Measurements from ENCODE around the gene ANKRD50. TPM values are rescaled to one million over a fixed set of nuclear protein-coding genes. Genes with fewer than 3 reads are reported as not detected.
A peak's percentile ranks its signal among the peaks of the same experiment; 100 is the strongest.

ANKRD50 gene
- total and polyA plus RNA-seq, 2 of the 13 experiments (the other 11 are each of a cell fraction or from before 2014, with no cell fraction given), result 2.4 to 4.4 TPM

DNA sequence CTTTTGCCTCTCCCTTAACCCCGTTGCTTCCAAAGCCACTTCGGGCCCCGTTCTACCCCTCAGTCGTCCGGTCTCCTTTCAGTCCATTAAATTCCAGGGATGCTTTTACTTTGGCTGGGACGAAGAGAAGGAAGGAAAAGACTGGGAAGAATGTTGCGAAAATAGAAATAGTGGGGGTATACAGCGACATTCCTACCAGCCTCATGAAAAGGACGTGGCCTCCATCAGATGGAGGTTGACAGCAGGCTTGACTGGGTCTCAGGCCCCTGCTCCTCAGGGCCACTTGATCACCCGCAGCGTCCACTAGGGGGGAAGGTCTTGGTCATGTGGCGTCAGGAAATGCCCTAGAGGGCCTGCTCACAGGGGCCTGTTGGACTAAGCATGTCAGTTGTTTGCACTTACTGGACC, 657 bp upstream of the ANKRD50 start (continued):
- TF ChIP-seq HOXA5 (CRISPR knock-in tag; IDR thresholded peaks at IDR 0.05) (peak; percentile 68; the same call in 1 of the 2 replicates), SMARCC2 (IDR thresholded peaks at IDR 0.05) (no peak), ZNF124 (CRISPR knock-in tag; IDR thresholded peaks at IDR 0.05) (0 out of 2 replicates have a peak, but pooled peaks have one; percentile 17), FOSL1 (CRISPR knock-in tag; IDR thresholded peaks at IDR 0.05; ENCODE audit: borderline replicate concordance) (no peak), JUNB (CRISPR knock-in tag; IDR thresholded peaks at IDR 0.05; ENCODE audit: borderline replicate concordance) (no peak), SPEN (CRISPR knock-in tag; IDR thresholded peaks at IDR 0.05; ENCODE audit: low read depth) (peak; percentile 31; the same call in 1 of the 2 replicates), TSC22D2 (CRISPR knock-in tag; IDR thresholded peaks at IDR 0.05; ENCODE audit: borderline replicate concordance) (peak; percentile 56; the same call in 1 of the 2 replicates), DNMT3B (CRISPR knock-in tag; conservative IDR thresholded peaks at IDR 0.05) (peak; percentile 80; the same call in 1 of the 2 replicates), ZNF629 (CRISPR knock-in tag; conservative IDR thresholded peaks at IDR 0.05) (peak; percentile 35; the same call in 1 of the 2 replicates), SSRP1 (CRISPR knock-in tag; IDR thresholded peaks at IDR 0.05) (0 out of 2 replicates have a peak, but pooled peaks have one; percentile 40), ETV5 (CRISPR knock-in tag; IDR thresholded peaks at IDR 0.05; ENCODE audit: borderline replicate concordance) (peak; percentile 20; the same call in 1 of the 2 replicates), MEIS1 (CRISPR knock-in tag; IDR thresholded peaks at IDR 0.05; ENCODE audit: borderline replicate concordance) (0 out of 2 replicates have a peak, but pooled peaks have one; percentile 15), ZFY (CRISPR knock-in tag; IDR thresholded peaks at IDR 0.05) (peak; percentile 79), ZNF503 (CRISPR knock-in tag; IDR thresholded peaks at IDR 0.05) (peak; percentile 58; the same call in 1 of the 2 replicates), MED1 (CRISPR knock-in tag; IDR thresholded peaks at IDR 0.05) (peak; percentile 39; the same call in 1 of the 2 replicates), SMAD3 (CRISPR knock-in tag; IDR thresholded peaks at IDR 0.05) (peak; percentile 20; the same call in 1 of the 2 replicates), MAZ (IDR thresholded peaks at IDR 0.05; ENCODE audit: borderline replicate concordance, low read depth, low read length) (no peak), MAZ (CRISPR knock-in tag; IDR thresholded peaks at IDR 0.05; ENCODE audit: low read depth) (0 out of 2 replicates have a peak, but pooled peaks have one; percentile 1), ZNF792 (CRISPR knock-in tag; IDR thresholded peaks at IDR 0.05) (0 out of 2 replicates have a peak, but pooled peaks have one; percentile 23), TGIF2 (CRISPR knock-in tag; IDR thresholded peaks at IDR 0.05) (peak; percentile 59; the same call in 1 of the 2 replicates), NR2F6 (IDR thresholded peaks at IDR 0.05) (no peak), NR2F6 (CRISPR knock-in tag; IDR thresholded peaks at IDR 0.05) (peak; percentile 14; the same call in 1 of the 2 replicates), BRCA1 (CRISPR knock-in tag; IDR thresholded peaks at IDR 0.05) (no peak), ZNF337 (CRISPR knock-in tag; IDR thresholded peaks at IDR 0.05; ENCODE audit: borderline replicate concordance, low read depth) (no peak), ZNF121 (CRISPR knock-in tag; IDR thresholded peaks at IDR 0.05) (peak; percentile 86), ATAD3A (CRISPR knock-in tag; IDR thresholded peaks at IDR 0.05) (no peak), SMC3 (IDR thresholded peaks at IDR 0.05; ENCODE audit: low read length) (peak; percentile 28; the same call in 1 of the 2 replicates), PRPF4 (IDR thresholded peaks at IDR 0.05; ENCODE audit: low read depth, low read length, poor library complexity, severe bottlenecking) (no peak)
- TF ChIP-seq, protein P1, sequence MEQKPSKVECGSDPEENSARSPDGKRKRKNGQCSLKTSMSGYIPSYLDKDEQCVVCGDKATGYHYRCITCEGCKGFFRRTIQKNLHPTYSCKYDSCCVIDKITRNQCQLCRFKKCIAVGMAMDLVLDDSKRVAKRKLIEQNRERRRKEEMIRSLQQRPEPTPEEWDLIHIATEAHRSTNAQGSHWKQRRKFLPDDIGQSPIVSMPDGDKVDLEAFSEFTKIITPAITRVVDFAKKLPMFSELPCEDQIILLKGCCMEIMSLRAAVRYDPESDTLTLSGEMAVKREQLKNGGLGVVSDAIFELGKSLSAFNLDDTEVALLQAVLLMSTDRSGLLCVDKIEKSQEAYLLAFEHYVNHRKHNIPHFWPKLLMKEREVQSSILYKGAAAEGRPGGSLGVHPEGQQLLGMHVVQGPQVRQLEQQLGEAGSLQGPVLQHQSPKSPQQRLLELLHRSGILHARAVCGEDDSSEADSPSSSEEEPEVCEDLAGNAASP (CRISPR knock-in tag; IDR thresholded peaks at IDR 0.05; ENCODE audit: borderline replicate concordance), result peak; percentile 36; the same call in 1 of the 2 replicates
- TF ChIP-seq, protein P2, sequence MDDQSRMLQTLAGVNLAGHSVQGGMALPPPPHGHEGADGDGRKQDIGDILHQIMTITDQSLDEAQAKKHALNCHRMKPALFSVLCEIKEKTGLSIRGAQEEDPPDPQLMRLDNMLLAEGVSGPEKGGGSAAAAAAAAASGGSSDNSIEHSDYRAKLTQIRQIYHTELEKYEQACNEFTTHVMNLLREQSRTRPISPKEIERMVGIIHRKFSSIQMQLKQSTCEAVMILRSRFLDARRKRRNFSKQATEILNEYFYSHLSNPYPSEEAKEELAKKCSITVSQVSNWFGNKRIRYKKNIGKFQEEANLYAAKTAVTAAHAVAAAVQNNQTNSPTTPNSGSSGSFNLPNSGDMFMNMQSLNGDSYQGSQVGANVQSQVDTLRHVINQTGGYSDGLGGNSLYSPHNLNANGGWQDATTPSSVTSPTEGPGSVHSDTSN (CRISPR knock-in tag; IDR thresholded peaks at IDR 0.05; ENCODE audit: borderline replicate concordance), result 0 out of 2 replicates have a peak, but pooled peaks have one; percentile 62
